ENCODE measurements around the gene GPR162.
A peak's percentile ranks its signal among the peaks of the same experiment; 100 is the strongest.
"Not testable (repeated sequence)": the region's sequence is repeated elsewhere in the genome, so short reads cannot be mapped to it uniquely, and the experiment has no call there.

The GPR162 gene

GRCh38 chr12:6858799-6859198 is 37.2 kb downstream of the GPR162 start:
- no peak for DNase-seq (ENCODE audit: low spot score)

GRCh38 chr12:6860116-6860515 is 38.5 kb downstream of the GPR162 start:
- DNase-seq (ENCODE audit: low spot score) = no peak

DNA sequence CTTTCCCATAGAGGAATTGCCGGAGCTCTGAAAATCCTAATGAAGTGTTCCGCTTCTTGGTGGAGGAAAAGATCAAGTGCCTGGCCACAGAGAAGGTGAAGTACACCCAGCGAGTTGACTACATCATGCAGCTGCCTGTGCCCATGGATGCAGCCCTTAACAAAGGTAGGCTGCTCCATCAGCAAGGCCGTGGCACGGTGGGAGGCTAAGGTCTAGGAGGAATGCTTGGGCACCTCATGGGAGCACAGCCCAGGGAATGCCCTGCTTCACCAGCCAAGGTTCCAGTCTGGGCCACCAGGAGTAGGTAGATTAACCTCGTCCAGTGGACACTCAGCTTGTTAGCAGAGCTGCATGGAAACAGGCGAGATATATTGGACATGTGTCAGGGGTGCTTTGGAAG is 39.3 kb downstream of the GPR162 start:
- DNase-seq (ENCODE audit: low spot score) = no peak

- DNase-seq (ENCODE audit: low spot score) = no peak
Observed at GRCh38 chr12:6861391-6861790, 39.8 kb downstream of the GPR162 start.

DNA sequence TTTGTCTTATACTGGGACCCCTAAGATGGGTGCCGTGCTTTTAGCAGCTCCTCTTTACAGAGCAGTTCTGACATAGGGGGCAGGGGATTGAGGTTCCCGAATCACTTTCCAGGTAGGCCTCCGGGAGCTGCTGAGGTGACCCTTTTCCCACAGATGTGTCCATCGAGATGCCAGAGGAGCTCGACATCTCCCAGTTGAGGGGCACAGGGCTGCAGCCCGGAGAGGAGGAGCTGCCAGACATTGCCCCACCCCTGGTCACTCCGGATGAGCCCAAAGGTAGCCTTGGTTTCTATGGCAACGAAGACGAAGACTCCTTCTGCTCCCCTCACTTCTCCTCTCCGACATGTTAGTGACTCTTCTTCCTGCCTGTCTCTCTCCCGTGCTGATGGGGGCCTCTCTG is 41.4 kb downstream of the GPR162 start:
- DNase-seq (ENCODE audit: low spot score) = no peak

GRCh38 chr12:6863586-6864321 is 42.1 kb downstream of the GPR162 start:
- no peak for DNase-seq (ENCODE audit: low spot score)

- not testable (repeated sequence) for DNase-seq (ENCODE audit: low spot score)
Observed at GRCh38 chr12:6865307-6865706, 43.7 kb downstream of the GPR162 start.

DNA sequence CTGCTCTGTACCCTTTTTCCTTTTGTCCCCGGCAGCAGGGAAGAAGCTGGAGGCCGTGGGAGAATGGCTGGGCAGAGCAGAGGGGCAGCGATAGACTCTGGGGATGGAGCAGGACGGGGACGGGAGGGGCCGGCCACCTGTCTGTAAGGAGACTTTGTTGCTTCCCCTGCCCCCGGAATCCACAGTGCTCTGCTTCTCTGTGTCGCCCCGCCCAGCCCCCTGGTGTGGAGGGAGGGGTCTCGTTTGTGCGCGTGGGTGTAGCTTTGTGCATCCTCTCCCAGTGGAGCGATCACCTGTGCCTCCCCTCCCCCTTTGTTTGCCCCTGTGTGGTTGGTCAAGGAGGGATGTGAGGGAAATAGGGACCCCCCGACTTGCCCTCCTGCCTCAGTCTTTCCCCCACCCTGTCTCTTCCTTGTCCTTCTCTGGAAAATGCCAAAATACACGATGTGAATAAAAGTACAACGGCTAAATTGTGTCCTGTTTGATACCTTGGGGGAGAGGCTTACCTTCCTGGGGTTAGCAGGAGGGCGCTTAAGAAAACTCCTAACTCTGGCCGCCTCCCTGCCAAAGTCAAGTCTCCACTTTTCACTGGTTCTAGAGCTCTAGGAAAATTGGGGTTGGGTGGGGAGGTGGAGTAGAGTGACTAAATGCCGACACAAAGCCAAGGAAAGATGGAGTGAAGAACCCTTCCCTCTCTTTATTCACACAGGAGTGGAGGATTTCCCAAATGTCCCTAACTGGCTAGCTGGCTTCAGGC is 44.7 kb downstream of the GPR162 start:
- no peak for DNase-seq (ENCODE audit: low spot score)

DNA sequence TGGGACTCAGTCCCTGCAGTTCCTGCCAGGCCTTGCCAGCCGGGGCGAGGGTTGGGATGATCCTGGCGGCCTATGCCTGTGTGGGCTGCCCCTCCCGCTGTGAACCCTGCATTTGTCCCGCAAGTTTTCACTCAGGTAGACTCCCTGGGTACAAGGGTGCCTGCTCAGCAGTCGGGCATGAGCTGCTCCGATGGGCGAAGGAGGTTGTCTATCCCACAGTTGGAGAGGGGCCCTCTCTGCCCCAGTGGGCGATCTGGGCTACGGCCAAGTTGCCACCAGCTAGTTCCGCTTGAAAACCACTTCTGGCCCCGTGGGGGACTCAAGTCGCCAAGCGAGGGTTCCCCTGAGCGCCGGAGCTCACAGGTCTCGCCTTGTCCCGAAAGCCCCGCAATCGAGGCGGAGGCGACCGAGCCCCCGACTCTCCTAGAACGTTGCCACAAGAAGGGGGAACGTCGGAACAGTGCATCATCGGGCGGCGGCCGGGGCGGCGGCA is 45.3 kb downstream of the GPR162 start:
- DNase-seq (ENCODE audit: low spot score) = peak; percentile 38

DNA sequence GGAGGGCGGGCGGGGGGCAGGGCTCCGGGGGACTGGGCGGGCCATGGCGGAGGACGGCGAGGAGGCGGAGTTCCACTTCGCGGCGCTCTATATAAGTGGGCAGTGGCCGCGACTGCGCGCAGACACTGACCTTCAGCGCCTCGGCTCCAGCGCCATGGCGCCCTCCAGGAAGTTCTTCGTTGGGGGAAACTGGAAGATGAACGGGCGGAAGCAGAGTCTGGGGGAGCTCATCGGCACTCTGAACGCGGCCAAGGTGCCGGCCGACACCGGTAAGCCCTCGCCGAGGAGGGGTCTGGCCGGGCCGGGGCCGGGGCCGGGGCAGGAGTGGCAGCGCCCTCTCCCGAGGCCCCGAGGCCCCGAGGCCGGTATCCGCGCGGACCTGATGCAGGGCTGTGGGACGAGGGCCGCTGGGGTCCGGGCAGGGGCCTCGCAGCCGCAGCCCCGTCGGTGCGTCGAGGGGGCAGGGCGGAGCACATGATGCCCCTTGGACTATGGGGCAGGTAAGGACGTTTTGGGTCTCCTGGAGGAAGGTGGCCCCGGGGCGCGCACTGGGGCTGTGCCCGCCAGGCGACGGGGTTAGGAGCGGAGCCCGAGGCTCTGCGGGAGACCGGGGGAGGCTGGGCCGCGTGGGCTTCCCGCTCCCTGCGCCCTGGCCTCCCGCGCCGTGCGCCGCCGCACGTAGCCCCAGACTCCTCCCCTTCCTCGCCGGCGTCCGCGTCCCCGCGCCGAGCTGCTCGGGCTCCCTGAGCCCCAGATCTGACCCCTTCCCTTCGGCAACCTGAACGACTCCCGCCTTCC is 46.0 kb downstream of the GPR162 start, which contains the start of gene TPI1:
Gene TPI1 (plus strand): TSS at position 119 of the 798 bp plus-strand sequence. CDS start 36 bp downstream, at position 155.
- peak; percentile 96 for DNase-seq (ENCODE audit: low spot score)

DNA sequence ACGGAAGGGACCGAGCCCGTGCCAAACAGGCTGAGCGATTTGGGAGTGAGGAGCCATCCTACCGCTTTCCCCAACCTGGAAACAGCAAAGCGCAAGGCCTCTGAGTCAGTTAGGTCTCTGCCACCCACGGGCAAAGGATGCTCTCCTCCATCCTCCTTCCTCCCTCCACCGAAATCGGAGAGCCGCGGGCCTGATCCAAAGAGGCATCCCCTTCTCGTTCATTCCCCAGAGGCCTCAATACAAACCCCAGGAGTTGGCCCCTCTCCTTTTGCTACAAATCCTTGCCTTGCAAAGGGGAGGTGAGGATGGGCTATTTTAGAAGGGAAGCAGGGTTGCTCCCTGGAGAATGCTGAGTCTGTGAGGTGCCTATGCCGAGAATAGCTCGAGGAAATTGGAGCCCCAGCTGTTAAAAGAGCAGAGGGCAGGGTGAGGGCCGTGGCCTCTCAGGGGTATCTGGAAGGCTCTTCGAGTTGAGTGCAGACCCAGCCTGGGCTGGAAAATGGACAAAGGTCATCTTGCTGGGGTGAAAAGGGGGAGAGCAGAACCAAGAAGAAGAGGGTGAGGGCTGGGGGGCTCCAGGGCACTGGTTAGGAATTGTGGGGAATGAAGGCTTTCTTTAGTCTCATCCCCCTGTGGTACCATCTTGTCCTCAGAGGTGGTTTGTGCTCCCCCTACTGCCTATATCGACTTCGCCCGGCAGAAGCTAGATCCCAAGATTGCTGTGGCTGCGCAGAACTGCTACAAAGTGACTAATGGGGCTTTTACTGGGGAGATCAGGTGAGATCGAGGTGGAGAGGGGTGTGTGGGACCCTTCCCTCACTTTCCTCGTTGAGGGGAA is 46.8 kb downstream of the GPR162 start:
- no peak for DNase-seq (ENCODE audit: low spot score)

- DNase-seq (ENCODE audit: low spot score) = peak; percentile 68
Observed at GRCh38 chr12:6869049-6870021, 47.7 kb downstream of the GPR162 start.

- not testable (repeated sequence) for DNase-seq (ENCODE audit: low spot score)
Observed at GRCh38 chr12:6870304-6870703, 48.7 kb downstream of the GPR162 start.

DNA sequence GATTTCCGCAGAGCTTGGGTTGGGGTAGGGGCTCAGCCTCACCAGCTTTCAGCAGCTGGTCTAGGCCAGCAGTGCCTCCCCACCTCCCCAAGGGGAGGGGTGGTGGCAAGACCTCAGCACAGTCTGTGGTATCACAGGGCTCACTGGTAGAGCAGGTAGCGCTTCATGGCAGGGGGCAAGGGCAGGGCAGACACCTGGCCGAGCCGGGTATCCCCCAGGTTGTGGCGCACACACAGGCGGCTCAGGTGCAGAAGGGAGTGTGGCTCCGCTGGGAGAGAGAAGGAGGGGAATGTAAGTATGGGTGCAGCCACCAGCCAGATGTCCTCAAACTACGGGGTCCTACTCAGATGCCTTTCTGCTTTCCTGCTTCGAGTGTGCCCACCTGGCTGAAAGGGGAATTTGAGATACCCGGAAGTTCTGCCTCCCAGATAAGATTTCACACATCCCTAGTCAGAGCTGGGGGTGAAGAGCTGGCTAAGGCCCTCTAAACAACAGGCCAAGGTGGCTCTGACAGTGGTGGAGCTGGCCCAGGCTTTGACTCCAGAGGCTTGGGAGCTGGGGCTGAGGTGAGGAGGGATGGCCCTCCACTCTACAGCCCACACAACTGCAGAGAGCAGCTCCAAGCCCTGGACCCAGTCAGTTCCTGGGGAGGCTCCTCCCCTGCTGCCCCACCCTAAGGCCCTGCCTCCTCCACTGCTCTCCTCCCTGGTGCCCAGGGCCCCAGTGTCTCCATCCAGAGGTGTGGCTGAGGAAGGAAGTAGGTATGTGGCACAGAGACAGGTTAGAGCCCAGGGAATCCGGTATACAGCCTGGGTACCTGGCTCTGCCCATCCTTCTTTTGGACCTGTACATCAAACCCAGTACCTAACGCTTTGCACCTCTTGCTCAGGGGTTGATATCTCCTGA is 49.7 kb downstream of the GPR162 start:
- DNase-seq (ENCODE audit: low spot score) = peak; percentile 51

- peak; percentile 89 for DNase-seq (ENCODE audit: low spot score)
Observed at GRCh38 chr12:6872073-6873048, 50.7 kb downstream of the GPR162 start.

DNA sequence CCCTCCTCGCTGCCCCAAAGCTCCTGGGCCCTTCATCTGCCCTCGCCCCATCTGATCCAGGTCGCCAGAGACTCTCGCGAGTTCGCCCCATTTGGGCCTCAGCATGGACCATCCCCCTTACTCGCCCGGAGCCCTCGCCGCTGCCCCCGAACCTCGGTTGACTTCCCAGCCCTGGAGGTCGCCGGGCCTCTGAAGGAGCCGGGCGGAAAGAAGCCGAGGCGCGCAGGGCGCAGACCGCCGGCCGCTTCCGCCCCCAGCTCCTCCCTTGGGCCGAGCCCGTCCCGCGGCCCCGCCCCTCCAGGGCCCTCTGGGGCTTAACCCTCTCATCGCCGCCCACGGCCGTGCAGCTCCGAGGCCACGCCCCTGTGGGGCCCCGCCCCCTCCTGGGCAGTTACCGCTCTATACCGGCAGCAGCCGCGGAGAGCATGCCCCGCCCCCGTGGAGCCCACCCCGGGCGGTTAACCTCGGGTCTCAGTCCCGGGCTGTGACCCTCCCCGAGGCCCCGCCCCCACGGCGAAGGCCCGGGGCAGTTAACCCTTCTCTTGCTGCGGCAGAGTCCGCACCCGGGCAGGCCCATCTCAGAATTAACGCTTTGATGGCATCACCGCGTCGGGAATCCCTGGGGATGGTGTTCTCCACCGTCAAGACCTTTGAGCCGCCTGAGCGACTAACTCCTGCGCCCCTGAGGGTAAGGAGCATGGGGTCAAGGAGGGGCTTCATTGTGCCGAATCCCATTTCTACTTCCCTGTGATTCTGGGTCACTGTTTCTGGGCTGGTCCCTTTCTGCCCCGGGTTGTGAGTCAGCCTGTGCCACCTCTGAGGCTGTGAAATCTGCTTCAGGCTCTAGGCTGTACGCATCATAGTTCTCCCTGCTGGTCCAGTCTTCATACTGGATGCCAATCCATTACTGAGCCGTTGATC is 51.7 kb downstream of the GPR162 start, which contains the start of gene SPSB2:
Gene SPSB2 (minus strand): TSS at position 210 of the 921 bp plus-strand sequence. CDS start 402 bp downstream, outside the sequence.
- peak; percentile 97 for DNase-seq (ENCODE audit: low spot score)

DNA sequence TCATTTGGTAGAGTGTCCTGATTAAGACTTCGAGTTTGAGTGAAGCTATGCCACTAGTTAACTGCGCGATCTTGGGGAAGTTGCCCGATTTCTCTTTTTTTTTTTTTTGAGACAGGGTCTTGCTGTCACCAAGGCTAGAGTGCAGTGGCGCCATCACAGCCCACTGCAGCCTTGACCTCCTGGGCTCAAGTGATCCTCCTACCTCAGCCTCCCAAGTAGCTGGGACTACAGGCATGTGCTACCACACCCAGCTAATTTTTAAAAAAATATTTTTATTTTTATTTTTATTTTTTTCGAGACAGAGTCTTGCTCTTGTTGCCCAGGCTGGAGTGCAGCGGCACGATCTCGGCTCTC is 52.4 kb downstream of the GPR162 start:
- DNase-seq (ENCODE audit: low spot score) = not testable (repeated sequence)

Data from AG20443 (cell line).